ENCODE results near the gene PTPRK. TPM values are rescaled to one million over a fixed set of nuclear protein-coding genes. Genes with fewer than 3 reads are reported as not detected.

Gene PTPRK
- total and polyA plus RNA-seq, 2 of the 13 experiments (the other 11 are each of a cell fraction or from before 2014, with no cell fraction given), result 43.6 to 98.3 TPM

DNA sequence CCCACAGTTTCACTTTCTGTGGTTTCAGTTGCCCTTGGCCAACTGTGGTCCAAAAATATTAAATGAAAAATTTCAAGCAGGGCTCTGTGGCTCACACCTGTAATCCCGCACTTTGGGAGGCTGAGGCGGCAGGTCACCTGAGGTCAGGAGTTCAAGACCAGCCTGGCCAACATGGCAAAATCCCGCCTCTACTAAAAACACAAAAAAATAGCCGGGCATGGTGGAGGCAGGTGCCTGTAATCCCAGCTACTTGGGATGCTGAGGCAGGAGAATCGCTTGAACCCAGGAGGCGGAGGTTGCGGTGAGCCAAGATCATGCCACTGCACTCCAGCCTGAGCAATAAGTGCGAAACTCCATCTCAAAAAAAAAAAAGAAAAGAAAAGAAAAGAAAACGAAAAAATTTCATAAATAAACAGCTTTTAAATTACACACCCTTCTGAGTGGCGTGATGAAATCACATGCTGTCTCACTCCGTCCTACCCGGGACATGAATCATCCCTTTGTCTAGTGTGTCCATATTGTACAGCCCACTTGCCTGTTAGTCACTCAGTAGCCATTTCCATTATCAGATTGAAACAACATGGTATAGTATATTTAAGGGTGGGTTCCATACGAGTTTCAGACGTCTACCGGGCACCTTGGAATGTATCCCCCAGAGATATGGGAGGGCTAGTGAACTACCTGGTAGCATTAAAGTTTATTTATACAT, 11.7 kb downstream of the PTPRK start (continued):
- TF ChIP-seq, protein P1, sequence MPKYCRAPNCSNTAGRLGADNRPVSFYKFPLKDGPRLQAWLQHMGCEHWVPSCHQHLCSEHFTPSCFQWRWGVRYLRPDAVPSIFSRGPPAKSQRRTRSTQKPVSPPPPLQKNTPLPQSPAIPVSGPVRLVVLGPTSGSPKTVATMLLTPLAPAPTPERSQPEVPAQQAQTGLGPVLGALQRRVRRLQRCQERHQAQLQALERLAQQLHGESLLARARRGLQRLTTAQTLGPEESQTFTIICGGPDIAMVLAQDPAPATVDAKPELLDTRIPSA (CRISPR knock-in tag; IDR thresholded peaks at IDR 0.05; ENCODE audit: borderline replicate concordance), result no peak
- TF ChIP-seq, protein P2, sequence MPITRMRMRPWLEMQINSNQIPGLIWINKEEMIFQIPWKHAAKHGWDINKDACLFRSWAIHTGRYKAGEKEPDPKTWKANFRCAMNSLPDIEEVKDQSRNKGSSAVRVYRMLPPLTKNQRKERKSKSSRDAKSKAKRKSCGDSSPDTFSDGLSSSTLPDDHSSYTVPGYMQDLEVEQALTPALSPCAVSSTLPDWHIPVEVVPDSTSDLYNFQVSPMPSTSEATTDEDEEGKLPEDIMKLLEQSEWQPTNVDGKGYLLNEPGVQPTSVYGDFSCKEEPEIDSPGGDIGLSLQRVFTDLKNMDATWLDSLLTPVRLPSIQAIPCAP (CRISPR knock-in tag; IDR thresholded peaks at IDR 0.05; ENCODE audit: low read depth), result no peak
- peak; percentile 89 for TF ChIP-seq ZNF3 (CRISPR knock-in tag; IDR thresholded peaks at IDR 0.05)
- peak; percentile 64 for TF ChIP-seq ATF7 (IDR thresholded peaks at IDR 0.05)
- TF ChIP-seq ATF7 (CRISPR knock-in tag; IDR thresholded peaks at IDR 0.05), result no peak
- TF ChIP-seq, protein P3, sequence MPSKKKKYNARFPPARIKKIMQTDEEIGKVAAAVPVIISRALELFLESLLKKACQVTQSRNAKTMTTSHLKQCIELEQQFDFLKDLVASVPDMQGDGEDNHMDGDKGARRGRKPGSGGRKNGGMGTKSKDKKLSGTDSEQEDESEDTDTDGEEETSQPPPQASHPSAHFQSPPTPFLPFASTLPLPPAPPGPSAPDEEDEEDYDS (CRISPR knock-in tag; IDR thresholded peaks at IDR 0.05), result peak; percentile 60; the same call in 1 of the 2 replicates
- TF ChIP-seq JUN (CRISPR knock-in tag; IDR thresholded peaks at IDR 0.05), result peak; percentile 60; the same call in 1 of the 2 replicates
- peak; percentile 54; the same call in 1 of the 2 replicates for TF ChIP-seq RBFOX2 (IDR thresholded peaks at IDR 0.05; ENCODE audit: low read depth, low read length)
- 0 out of 4 replicates have a peak, but pooled peaks of 1 of the 2 experiments have one; percentile 36 for TF ChIP-seq NR2F1 (CRISPR knock-in tag; IDR thresholded peaks at IDR 0.05)
- TF ChIP-seq, protein P4, sequence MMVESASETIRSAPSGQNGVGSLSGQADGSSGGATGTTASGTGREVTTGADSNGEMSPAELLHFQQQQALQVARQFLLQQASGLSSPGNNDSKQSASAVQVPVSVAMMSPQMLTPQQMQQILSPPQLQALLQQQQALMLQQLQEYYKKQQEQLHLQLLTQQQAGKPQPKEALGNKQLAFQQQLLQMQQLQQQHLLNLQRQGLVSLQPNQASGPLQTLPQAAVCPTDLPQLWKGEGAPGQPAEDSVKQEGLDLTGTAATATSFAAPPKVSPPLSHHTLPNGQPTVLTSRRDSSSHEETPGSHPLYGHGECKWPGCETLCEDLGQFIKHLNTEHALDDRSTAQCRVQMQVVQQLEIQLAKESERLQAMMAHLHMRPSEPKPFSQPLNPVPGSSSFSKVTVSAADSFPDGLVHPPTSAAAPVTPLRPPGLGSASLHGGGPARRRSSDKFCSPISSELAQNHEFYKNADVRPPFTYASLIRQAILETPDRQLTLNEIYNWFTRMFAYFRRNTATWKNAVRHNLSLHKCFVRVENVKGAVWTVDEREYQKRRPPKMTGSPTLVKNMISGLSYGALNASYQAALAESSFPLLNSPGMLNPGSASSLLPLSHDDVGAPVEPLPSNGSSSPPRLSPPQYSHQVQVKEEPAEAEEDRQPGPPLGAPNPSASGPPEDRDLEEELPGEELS (CRISPR knock-in tag; IDR thresholded peaks at IDR 0.05), result peak; percentile 66
- TF ChIP-seq KDM3A (CRISPR knock-in tag; IDR thresholded peaks at IDR 0.05; ENCODE audit: low read depth), result 0 out of 2 replicates have a peak, but pooled peaks have one; percentile 28
- TF ChIP-seq SNAPC2 (CRISPR knock-in tag; IDR thresholded peaks at IDR 0.05), result 0 out of 2 replicates have a peak, but pooled peaks have one; percentile 22
- TF ChIP-seq, protein P5, sequence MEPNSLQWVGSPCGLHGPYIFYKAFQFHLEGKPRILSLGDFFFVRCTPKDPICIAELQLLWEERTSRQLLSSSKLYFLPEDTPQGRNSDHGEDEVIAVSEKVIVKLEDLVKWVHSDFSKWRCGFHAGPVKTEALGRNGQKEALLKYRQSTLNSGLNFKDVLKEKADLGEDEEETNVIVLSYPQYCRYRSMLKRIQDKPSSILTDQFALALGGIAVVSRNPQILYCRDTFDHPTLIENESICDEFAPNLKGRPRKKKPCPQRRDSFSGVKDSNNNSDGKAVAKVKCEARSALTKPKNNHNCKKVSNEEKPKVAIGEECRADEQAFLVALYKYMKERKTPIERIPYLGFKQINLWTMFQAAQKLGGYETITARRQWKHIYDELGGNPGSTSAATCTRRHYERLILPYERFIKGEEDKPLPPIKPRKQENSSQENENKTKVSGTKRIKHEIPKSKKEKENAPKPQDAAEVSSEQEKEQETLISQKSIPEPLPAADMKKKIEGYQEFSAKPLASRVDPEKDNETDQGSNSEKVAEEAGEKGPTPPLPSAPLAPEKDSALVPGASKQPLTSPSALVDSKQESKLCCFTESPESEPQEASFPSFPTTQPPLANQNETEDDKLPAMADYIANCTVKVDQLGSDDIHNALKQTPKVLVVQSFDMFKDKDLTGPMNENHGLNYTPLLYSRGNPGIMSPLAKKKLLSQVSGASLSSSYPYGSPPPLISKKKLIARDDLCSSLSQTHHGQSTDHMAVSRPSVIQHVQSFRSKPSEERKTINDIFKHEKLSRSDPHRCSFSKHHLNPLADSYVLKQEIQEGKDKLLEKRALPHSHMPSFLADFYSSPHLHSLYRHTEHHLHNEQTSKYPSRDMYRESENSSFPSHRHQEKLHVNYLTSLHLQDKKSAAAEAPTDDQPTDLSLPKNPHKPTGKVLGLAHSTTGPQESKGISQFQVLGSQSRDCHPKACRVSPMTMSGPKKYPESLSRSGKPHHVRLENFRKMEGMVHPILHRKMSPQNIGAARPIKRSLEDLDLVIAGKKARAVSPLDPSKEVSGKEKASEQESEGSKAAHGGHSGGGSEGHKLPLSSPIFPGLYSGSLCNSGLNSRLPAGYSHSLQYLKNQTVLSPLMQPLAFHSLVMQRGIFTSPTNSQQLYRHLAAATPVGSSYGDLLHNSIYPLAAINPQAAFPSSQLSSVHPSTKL (CRISPR knock-in tag; IDR thresholded peaks at IDR 0.05), result peak; percentile 87
- 0 out of 2 replicates have a peak, but pooled peaks have one; percentile 25 for TF ChIP-seq NFKBIZ (CRISPR knock-in tag; IDR thresholded peaks at IDR 0.05)
- TF ChIP-seq CREM (IDR thresholded peaks at IDR 0.05), result peak; percentile 31; the same call in 1 of the 2 replicates
- TF ChIP-seq CREM (CRISPR knock-in tag; IDR thresholded peaks at IDR 0.05), result no peak
- TF ChIP-seq PITX1 (CRISPR knock-in tag; IDR thresholded peaks at IDR 0.05), result 0 out of 2 replicates have a peak, but pooled peaks have one; percentile 11
- TF ChIP-seq RXRB (CRISPR knock-in tag; IDR thresholded peaks at IDR 0.05; ENCODE audit: borderline replicate concordance), result peak; percentile 31; the same call in 1 of the 2 replicates
- TF ChIP-seq POLR2AphosphoS5 (IDR thresholded peaks at IDR 0.05; ENCODE audit: low read depth, low read length), result no peak
- TF ChIP-seq, protein P6, sequence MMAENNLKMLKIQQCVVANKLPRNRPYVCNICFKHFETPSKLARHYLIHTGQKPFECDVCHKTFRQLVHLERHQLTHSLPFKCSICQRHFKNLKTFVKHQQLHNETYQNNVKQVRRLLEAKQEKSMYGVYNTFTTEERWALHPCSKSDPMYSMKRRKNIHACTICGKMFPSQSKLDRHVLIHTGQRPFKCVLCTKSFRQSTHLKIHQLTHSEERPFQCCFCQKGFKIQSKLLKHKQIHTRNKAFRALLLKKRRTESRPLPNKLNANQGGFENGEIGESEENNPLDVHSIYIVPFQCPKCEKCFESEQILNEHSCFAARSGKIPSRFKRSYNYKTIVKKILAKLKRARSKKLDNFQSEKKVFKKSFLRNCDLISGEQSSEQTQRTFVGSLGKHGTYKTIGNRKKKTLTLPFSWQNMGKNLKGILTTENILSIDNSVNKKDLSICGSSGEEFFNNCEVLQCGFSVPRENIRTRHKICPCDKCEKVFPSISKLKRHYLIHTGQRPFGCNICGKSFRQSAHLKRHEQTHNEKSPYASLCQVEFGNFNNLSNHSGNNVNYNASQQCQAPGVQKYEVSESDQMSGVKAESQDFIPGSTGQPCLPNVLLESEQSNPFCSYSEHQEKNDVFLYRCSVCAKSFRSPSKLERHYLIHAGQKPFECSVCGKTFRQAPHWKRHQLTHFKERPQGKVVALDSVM (CRISPR knock-in tag; IDR thresholded peaks at IDR 0.05), result peak; percentile 90

All from HepG2 (cell line).